AG09319 (cell line): ENCODE data around the gene ZFYVE21.

Experiments used
- DNase-seq: peaks from one replicate; pipeline ENCODE4 v3.0.0-alpha.2; 2010; ENCODE audit warnings: low read depth; ENCODE audit errors: extremely low read depth
- CTCF ChIP-seq: IDR thresholded peaks from 2 replicates; pipeline ENCODE4 v1.5.1; 2011; ENCODE audit warnings: low read depth, mild to moderate bottlenecking, inconsistent platforms, low read length, moderate library complexity

The ZFYVE21 gene

GRCh38 chr14:103758059-103758776, 42.6 kb downstream of the ZFYVE21 start:
- no peak for DNase-seq
- no peak for TF ChIP-seq CTCF

- TF ChIP-seq CTCF = no peak
- DNase-seq = no peak
These were observed 46.4 kb downstream of the ZFYVE21 start for GRCh38 chr14:103762036-103762435.

GRCh38 chr14:103762541-103762940, 46.9 kb downstream of the ZFYVE21 start:
- TF ChIP-seq CTCF = no peak
- DNase-seq = no peak

GRCh38 chr14:103763730-103764488, 48.3 kb downstream of the ZFYVE21 start:
- DNase-seq = no peak
- no peak for TF ChIP-seq CTCF

- TF ChIP-seq CTCF = no peak
These were observed 49.9 kb downstream of the ZFYVE21 start for GRCh38 chr14:103765526-103765925.

GRCh38 chr14:103767336-103767894, 51.8 kb downstream of the ZFYVE21 start:
- DNase-seq = no peak
- TF ChIP-seq CTCF = no peak

More at GRCh38 chr14:103765526-103765925, 49.9 kb downstream of the ZFYVE21 start:
- DNase-seq = no peak

- TF ChIP-seq CTCF = no peak
- DNase-seq = no peak
These were observed 54.9 kb downstream of the ZFYVE21 start for GRCh38 chr14:103770500-103770899.
